Liver (tissue), 9 donors: Measurements from ENCODE around the gene LRRTM4. TPM values are rescaled to one million over a fixed set of nuclear protein-coding genes. Genes with fewer than 3 reads are reported as not detected.

Source experiments
- DNase-seq: peaks from one replicate; pipeline ENCODE4 v3.0.0-alpha.2; 2017; ENCODE audit warnings: low spot score
- H3K27ac ChIP-seq, 2 donors: one replicate each; pipeline ENCODE4 v1.7.0; 2013; ENCODE audit warnings: inconsistent platforms in 2 of 2, low read length in 2 of 2, control low read depth in 1 of 2, low read depth in 1 of 2, mild to moderate bottlenecking in 1 of 2
- H3K27me3 ChIP-seq, 4 donors: one replicate each; pipeline versions ENCODE4 v1.6.1 to v1.7.0; 2013; ENCODE audit warnings: low read length in 3 of 4, inconsistent platforms in 1 of 4, mild to moderate bottlenecking in 1 of 4, moderate library complexity in 1 of 4; ENCODE audit not compliant: control insufficient read depth in 4 of 4, insufficient read depth in 4 of 4
- H3K36me3 ChIP-seq, 4 donors: one replicate each; pipeline versions ENCODE4 v1.6.1 to v1.7.0; 2013; ENCODE audit warnings: low read length in 3 of 4, mild to moderate bottlenecking in 3 of 4, low read depth in 1 of 4, moderate library complexity in 1 of 4; ENCODE audit not compliant: control insufficient read depth in 4 of 4, insufficient read depth in 3 of 4
- H3K4me1 ChIP-seq, 4 donors: one replicate each; pipeline versions ENCODE4 v1.6.1 to v1.7.0; 2013; ENCODE audit warnings: low read length in 3 of 4, mild to moderate bottlenecking in 3 of 4, moderate library complexity in 1 of 4; ENCODE audit not compliant: control insufficient read depth in 4 of 4, insufficient read depth in 4 of 4
- H3K4me3 ChIP-seq, 3 donors: one replicate each; pipeline versions ENCODE4 v1.6.1 to v1.7.0; 2013; ENCODE audit warnings: low read length in 3 of 3, control low read depth in 1 of 3, low read depth in 1 of 3, mild to moderate bottlenecking in 1 of 3
- H3K9ac ChIP-seq, 2 donors: one replicate each; pipeline ENCODE4 v1.7.0; 2013; ENCODE audit warnings: low read length in 2 of 2, mild to moderate bottlenecking in 2 of 2, moderate library complexity in 2 of 2, control low read depth in 1 of 2, low read depth in 1 of 2
- H3K9me3 ChIP-seq, 4 donors: one replicate each; pipeline versions ENCODE4 v1.6.1 to v1.7.0; 2013; ENCODE audit warnings: low read length in 3 of 4; ENCODE audit not compliant: control insufficient read depth in 4 of 4
- EGR1 ChIP-seq, 2 donors: IDR thresholded peaks; 2 replicates each; pipeline ENCODE4 v1.6.1; 2016 to 2018; ENCODE audit warnings: antibody characterized with exemption in 2 of 2, low read depth in 2 of 2
- FOXA1 ChIP-seq: IDR thresholded peaks from 2 replicates; pipeline ENCODE4 v1.6.1; 2016; ENCODE audit warnings: antibody characterized with exemption
- FOXA2 ChIP-seq: IDR thresholded peaks from 2 replicates; pipeline ENCODE4 v1.6.1; 2016; ENCODE audit warnings: antibody characterized with exemption
- GABPA ChIP-seq, 2 donors: IDR thresholded peaks in 1 of 2; conservative IDR thresholded peaks in 1 of 2; 2 replicates each; pipeline ENCODE4 v1.6.1; 2016; ENCODE audit warnings: antibody characterized with exemption in 2 of 2, mild to moderate bottlenecking in 1 of 2, moderate library complexity in 1 of 2
- HNF4G ChIP-seq: IDR thresholded peaks from 2 replicates; pipeline ENCODE4 v1.6.1; 2016; ENCODE audit warnings: antibody characterized with exemption
- RAD21 ChIP-seq, 2 donors: IDR thresholded peaks; 2 replicates each; pipeline ENCODE4 v1.6.1; 2016; ENCODE audit warnings: antibody characterized with exemption in 2 of 2, mild to moderate bottlenecking in 2 of 2
- RXRA ChIP-seq, 2 donors: IDR thresholded peaks; 2 replicates each; pipeline ENCODE4 v1.6.1; 2017 to 2018; ENCODE audit warnings: antibody characterized with exemption in 2 of 2, mild to moderate bottlenecking in 1 of 2
- SP1 ChIP-seq: IDR thresholded peaks from 2 replicates; pipeline ENCODE4 v1.6.1; 2018; ENCODE audit warnings: antibody characterized with exemption, mild to moderate bottlenecking
- WGBS: extraction: QIAGEN DNeasy Blood & Tissue Kit; methylation state at CpG from one replicate; pipeline ENCODE4 v1.1.7; 2013; 5-methylcytosine and 5-hydroxymethylcytosine counted together
- polyA plus RNA-seq, 2 donors: library from polyadenylated mRNA; stranded (reverse) in 1 of 2; unstranded in 1 of 2; fragments of 200-250 nt in 1 of 2; fragments of >200 nt in 1 of 2; fragmentation: Nextera tagmentation in 1 of 2; extraction: Ambion mirVana in 1 of 2; gene quantifications; one replicate each; pipeline versions ENCODE4 v1.2.1 to v1.2.3, GENCODE V29; 2013 to 2015
- total RNA-seq, 2 donors: library from RNA; depleted of rRNA; stranded (reverse); fragments of >200 nt; gene quantifications; one replicate each; pipeline ENCODE4 v1.2.3, GENCODE V29; 2014
- TF ChIP-seq, protein P1 (sequence below): IDR thresholded peaks from 2 replicates; pipeline ENCODE4 v1.6.1; 2016; ENCODE audit warnings: antibody characterized with exemption
- TF ChIP-seq, protein P2 (sequence below): IDR thresholded peaks from 2 replicates; pipeline ENCODE4 v1.6.1; 2016; ENCODE audit warnings: antibody characterized with exemption, mild to moderate bottlenecking
- TF ChIP-seq, protein P3 (sequence below): fragments of 150-350 bp; IDR thresholded peaks from 2 replicates; pipeline ENCODE4 v1.5.1; 2017; ENCODE audit warnings: improper control_type of control experiment, low read depth, low read length; ENCODE audit not compliant: missing input control
- TF ChIP-seq, protein P4 (sequence below): IDR thresholded peaks from 2 replicates; pipeline ENCODE4 v1.6.1; 2016; ENCODE audit warnings: antibody characterized with exemption
- donor health status: healthy.
- donor health status: healthy.
- donor health status: healthy.
- donor health status: healthy.
- donor health status: healthy.

Gene LRRTM4
- total and polyA plus RNA-seq, 4 donors, result 0.06 to 0.09 (median 0.08) TPM; not detected in 1

- H3K27me3 ChIP-seq, result no peaks in the 10 kb centered on the region
- no peaks in the 10 kb centered on the region for H3K9me3 ChIP-seq
- no peaks in the 10 kb centered on the region for H3K4me1 ChIP-seq
- H3K4me3 ChIP-seq, result no peak overlapping the region
- DNase-seq, result no peak
- H3K36me3 ChIP-seq, result no peaks in the 10 kb centered on the region
- TF ChIP-seq, protein P1, sequence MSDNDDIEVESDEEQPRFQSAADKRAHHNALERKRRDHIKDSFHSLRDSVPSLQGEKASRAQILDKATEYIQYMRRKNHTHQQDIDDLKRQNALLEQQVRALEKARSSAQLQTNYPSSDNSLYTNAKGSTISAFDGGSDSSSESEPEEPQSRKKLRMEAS, result no peak
- no peak for TF ChIP-seq FOXA1
- no peak for TF ChIP-seq HNF4G
- no peak for TF ChIP-seq FOXA2
- 79% methylated on average over 4 of the region's 4 CpGs for WGBS
- no peak overlapping the region for H3K9ac ChIP-seq
- H3K27ac ChIP-seq, result no peak overlapping the region
Measured at GRCh38 chr2:77513191-77513590, 9.0 kb downstream of the LRRTM4 start.

GRCh38 chr2:77512507-77512906 lies 9.7 kb downstream of the LRRTM4 start:
- Histone ChIP-seq H3K27ac (no peak overlapping the region), H3K9ac (no peak overlapping the region), H3K9me3 (no peaks in the 10 kb centered on the region), H3K4me3 (no peak overlapping the region), H3K27me3 (no peaks in the 10 kb centered on the region), H3K36me3 (no peaks in the 10 kb centered on the region), H3K4me1 (no peaks in the 10 kb centered on the region)
- no peak for DNase-seq
- WGBS, result 77% methylated on average over 1 of the region's 1 CpG
- TF ChIP-seq RXRA (IDR thresholded peaks at IDR 0.05) (no peak), EGR1 (IDR thresholded peaks at IDR 0.05; ENCODE audit: low read depth in 2 of 2) (no peak), SP1 (no peak), GABPA (IDR thresholded peaks at IDR 0.05 in 1 of 2, conservative IDR thresholded peaks at IDR 0.05 in 1 of 2) (no peak), FOXA1 (no peak), RAD21 (IDR thresholded peaks at IDR 0.05) (no peak)
- TF ChIP-seq, protein P2, sequence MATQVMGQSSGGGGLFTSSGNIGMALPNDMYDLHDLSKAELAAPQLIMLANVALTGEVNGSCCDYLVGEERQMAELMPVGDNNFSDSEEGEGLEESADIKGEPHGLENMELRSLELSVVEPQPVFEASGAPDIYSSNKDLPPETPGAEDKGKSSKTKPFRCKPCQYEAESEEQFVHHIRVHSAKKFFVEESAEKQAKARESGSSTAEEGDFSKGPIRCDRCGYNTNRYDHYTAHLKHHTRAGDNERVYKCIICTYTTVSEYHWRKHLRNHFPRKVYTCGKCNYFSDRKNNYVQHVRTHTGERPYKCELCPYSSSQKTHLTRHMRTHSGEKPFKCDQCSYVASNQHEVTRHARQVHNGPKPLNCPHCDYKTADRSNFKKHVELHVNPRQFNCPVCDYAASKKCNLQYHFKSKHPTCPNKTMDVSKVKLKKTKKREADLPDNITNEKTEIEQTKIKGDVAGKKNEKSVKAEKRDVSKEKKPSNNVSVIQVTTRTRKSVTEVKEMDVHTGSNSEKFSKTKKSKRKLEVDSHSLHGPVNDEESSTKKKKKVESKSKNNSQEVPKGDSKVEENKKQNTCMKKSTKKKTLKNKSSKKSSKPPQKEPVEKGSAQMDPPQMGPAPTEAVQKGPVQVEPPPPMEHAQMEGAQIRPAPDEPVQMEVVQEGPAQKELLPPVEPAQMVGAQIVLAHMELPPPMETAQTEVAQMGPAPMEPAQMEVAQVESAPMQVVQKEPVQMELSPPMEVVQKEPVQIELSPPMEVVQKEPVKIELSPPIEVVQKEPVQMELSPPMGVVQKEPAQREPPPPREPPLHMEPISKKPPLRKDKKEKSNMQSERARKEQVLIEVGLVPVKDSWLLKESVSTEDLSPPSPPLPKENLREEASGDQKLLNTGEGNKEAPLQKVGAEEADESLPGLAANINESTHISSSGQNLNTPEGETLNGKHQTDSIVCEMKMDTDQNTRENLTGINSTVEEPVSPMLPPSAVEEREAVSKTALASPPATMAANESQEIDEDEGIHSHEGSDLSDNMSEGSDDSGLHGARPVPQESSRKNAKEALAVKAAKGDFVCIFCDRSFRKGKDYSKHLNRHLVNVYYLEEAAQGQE, result no peak
- TF ChIP-seq, protein P3, sequence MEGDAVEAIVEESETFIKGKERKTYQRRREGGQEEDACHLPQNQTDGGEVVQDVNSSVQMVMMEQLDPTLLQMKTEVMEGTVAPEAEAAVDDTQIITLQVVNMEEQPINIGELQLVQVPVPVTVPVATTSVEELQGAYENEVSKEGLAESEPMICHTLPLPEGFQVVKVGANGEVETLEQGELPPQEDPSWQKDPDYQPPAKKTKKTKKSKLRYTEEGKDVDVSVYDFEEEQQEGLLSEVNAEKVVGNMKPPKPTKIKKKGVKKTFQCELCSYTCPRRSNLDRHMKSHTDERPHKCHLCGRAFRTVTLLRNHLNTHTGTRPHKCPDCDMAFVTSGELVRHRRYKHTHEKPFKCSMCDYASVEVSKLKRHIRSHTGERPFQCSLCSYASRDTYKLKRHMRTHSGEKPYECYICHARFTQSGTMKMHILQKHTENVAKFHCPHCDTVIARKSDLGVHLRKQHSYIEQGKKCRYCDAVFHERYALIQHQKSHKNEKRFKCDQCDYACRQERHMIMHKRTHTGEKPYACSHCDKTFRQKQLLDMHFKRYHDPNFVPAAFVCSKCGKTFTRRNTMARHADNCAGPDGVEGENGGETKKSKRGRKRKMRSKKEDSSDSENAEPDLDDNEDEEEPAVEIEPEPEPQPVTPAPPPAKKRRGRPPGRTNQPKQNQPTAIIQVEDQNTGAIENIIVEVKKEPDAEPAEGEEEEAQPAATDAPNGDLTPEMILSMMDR, result no peak
- TF ChIP-seq, protein P4, sequence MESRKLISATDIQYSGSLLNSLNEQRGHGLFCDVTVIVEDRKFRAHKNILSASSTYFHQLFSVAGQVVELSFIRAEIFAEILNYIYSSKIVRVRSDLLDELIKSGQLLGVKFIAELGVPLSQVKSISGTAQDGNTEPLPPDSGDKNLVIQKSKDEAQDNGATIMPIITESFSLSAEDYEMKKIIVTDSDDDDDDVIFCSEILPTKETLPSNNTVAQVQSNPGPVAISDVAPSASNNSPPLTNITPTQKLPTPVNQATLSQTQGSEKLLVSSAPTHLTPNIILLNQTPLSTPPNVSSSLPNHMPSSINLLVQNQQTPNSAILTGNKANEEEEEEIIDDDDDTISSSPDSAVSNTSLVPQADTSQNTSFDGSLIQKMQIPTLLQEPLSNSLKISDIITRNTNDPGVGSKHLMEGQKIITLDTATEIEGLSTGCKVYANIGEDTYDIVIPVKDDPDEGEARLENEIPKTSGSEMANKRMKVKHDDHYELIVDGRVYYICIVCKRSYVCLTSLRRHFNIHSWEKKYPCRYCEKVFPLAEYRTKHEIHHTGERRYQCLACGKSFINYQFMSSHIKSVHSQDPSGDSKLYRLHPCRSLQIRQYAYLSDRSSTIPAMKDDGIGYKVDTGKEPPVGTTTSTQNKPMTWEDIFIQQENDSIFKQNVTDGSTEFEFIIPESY, result no peak
- TF ChIP-seq, protein P1, result no peak
